Dedifferentiated amniotic fluid mesenchymal stem cell (primary cell): ENCODE measurements around the gene POLR3GL.
A peak's percentile ranks its signal among the peaks of the same experiment; 100 is the strongest.
"Not testable (repeated sequence)": the region's sequence is repeated elsewhere in the genome, so short reads cannot be mapped to it uniquely, and the experiment has no call there.

Experiments used
- DNase-seq: peaks from one replicate; pipeline ENCODE4 v3.0.0-alpha.2; 2016; ENCODE audit errors: extremely low spot score

Gene POLR3GL, protein sequence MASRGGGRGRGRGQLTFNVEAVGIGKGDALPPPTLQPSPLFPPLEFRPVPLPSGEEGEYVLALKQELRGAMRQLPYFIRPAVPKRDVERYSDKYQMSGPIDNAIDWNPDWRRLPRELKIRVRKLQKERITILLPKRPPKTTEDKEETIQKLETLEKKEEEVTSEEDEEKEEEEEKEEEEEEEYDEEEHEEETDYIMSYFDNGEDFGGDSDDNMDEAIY

DNA sequence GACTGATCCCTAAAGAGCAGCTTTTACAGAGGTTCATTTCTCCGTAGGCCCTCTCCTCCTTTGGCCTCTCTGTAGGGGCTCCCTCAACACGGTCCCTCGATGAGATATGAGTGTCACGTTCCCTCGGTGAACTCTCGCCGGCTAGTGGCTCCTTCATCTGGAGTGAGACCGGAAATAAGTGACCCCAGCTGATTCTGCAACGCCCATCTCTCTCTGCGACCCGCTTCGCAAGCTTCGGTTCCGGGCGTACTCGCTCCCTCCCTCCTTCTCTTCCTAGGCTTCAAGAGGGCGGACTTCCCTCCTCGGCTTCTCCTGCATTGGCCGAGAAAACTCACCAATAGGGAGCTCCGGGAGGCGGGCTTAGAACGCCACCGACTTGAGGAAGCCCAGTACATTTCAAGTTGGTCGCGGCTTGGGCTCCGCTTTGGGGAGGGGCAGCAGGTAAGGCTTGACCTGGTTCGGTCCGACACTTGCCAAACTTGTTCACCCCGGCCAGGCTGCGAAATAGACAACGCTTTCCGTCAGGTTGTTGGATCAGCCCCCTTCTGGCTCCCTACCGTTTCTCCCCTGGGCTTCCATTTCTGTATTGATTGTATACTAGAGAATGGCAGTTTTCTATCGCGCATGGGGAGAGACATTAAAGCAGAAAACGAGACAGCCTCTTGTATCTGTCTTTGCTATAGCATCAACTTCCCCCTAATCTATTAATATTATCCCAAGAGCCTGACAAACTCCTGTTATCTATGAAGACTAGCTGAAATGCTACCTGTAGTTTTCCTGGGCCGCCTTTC, at the start of gene POLR3GL, which contains the start of gene ANKRD34A:
POLR3GL (plus strand) TSS at position 363 of the 791 bp plus-strand sequence. CDS start 10,176 bp downstream, outside the sequence.
ANKRD34A (minus strand) TSS at position 248 of the 791 bp plus-strand sequence. CDS start 2,816 bp downstream, outside the sequence.
- DNase-seq = peak; percentile 95

DNA sequence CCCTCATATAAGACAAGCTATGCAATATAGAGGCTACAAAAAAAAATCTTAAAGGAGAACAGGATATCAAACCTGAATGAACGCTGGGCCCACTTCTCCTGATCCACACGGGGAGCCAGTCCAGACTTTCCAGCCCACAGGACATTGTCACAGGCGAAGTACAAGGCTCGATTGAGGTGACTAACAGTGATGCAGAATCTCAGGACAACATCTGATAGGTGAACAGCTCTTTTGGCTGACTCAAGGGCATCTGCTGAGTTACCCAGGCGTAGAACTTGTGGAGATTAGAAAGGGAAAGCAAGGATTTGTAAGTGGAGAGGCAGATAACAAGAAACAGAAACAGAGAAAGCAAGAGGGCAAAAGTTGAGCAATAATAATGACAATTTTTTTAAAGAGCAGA, 47.7 kb upstream of the POLR3GL start:
- no peak for DNase-seq

DNA sequence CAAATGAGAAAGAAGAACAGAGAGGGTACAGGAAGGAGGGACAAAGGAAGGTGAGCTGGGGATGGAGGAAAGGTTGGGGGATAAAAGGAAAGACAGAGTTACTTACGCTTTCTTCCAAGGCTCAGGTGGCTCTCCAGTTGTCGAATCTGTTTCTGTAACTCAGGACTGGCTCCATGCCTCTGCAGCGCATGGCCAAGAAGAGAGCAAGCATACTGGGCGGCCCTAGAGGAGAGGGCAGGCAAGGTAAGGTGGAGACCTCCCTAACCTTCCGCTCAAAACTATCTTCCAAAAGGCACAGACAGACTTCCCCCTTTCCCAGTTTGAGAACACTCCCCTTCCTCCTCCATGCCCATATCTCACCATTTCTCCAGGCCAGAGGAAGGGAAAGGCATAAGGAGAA, 46.9 kb upstream of the POLR3GL start:
- no peak for DNase-seq

DNA sequence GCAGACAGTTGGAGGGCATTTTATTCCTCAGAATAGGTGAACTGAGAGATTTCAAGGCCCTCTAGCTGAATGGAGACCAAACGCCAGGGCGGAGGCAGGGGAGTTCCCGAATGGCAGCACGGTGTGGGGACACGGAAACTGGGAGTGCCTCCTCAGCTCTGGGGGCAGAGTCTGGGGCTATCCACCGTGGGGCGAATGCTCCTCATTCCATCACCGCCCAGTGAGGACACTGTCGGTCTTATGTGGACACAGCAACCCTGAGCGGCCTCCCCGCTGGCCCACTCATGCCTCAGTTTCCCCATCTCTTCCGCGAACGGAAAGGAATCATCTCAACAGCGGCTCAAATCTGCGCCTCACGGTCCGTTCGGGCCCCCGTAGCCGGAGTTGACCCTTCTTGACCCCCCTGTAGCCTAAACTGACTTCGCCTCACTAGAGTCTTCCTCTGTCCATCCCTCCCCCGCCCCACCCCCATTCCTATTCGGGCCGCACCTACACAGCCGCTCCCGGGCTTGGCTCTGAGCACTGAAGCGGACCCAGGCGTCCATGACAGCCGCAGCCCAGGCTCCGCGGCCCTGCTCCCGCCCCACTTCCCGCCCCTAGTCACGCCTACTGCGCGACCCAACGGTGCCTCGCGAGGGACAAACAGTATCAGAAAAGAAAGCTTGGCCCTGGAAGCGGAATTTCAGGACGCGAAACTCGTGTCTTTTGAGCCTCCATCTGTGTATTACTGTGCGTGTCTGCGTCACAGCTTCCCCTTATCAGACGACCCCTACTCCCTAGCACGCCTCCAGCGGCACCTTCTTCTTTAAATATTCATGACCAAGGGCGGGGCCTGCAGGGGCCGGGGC, 46.1 kb upstream of the POLR3GL start, which contains the start of gene PEX11B:
PEX11B (minus strand) TSS at position 574 of the 848 bp plus-strand sequence; CDS start at position 545, 29 bp downstream.
- DNase-seq = peak; percentile 77

DNA sequence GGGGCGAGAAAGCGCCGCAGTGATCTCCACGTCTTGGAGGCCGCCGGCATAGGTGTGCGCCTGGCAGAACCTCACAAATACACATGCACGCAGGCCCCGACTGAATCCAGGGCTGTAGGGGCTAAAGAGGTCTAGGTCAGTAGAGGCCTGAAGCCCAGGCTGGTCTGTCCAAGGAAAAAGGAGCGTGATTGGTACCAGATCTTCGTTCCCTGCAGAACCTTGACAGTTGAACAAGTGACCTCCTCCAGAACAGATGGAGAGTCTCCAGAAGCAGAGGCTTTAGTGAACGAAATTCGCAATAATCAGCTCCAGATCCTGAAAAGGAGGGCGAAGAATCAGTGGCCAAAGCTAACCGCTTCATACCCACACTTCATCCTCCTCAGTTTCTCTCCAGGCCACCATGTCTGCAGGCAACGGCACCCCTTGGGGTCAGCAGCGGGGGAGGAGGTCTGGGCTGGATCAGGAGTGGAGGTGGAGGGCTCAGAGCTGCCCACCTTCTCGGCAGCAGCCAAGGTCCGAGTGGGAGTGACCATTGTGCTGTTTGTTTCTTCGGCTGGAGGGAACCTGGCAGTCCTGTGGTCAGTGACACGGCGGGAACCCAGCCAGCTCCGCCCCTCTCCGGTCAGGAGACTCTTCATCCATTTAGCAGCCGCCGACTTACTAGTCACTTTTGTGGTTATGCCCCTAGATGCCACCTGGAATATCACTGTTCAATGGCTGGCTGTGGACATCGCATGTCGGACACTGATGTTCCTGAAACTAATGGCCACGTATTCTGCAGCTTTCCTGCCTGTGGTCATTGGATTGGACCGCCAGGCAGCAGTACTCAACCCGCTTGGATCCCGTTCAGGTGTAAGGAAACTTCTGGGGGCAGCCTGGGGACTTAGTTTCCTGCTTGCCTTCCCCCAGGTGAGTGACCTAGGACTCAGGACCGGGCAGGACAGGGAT, 45.2 kb upstream of the POLR3GL start:
- DNase-seq = no peak

DNA sequence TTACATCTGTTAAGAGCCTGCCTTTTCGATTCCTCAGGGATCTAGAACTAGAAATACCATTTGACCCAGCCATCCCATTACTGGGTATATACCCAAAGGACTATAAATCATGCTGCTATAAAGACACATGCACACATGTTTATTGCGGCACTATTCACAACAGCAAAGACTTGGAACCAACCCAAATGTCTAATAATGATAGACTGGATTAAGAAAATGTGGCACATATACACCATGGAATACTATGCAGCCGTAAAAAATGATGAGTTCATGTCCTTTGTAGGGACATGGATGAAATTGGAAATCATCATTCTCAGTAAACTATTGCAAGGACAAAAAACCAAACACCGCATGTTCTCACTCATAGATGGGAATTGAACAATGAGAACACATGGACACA, 44.2 kb upstream of the POLR3GL start:
- not testable (repeated sequence) for DNase-seq

DNA sequence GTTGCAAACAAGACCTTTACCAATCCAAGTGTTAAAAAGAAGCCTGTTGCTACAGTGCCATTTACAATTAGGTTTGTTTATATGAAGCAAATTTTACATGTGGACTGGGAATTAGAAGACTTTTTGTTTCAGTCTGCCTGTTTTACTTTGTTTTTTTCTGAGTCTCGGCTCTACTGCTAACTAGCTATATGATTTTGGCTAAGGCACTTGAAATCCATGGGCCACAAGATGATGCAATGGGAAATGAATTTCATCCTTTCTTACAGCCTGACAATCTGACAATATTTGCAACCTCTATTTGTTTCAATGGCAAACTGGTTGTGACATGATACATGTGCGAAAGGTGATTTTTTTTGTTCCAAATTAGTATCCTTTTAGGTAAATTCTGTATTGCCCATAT, 42.2 kb upstream of the POLR3GL start:
- DNase-seq = peak; percentile 46

DNA sequence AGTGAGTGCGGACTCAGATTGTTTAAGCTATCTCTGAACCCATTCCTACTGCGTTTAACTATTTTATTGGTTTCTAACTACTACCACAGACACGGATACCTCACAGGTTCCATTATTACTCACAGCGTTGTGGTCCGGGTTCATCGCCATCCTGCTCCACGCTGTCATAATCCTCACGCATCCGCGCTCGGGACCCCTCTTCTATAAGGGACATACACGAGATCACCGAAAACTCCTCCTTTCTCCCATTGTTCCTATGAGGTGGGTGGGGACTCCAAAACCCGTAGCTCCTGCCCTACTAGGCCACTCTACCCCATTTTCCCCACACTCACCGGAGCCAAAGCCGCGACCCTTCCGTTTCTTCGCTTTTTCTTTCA, 37.8 kb upstream of the POLR3GL start:
- no peak for DNase-seq

DNA sequence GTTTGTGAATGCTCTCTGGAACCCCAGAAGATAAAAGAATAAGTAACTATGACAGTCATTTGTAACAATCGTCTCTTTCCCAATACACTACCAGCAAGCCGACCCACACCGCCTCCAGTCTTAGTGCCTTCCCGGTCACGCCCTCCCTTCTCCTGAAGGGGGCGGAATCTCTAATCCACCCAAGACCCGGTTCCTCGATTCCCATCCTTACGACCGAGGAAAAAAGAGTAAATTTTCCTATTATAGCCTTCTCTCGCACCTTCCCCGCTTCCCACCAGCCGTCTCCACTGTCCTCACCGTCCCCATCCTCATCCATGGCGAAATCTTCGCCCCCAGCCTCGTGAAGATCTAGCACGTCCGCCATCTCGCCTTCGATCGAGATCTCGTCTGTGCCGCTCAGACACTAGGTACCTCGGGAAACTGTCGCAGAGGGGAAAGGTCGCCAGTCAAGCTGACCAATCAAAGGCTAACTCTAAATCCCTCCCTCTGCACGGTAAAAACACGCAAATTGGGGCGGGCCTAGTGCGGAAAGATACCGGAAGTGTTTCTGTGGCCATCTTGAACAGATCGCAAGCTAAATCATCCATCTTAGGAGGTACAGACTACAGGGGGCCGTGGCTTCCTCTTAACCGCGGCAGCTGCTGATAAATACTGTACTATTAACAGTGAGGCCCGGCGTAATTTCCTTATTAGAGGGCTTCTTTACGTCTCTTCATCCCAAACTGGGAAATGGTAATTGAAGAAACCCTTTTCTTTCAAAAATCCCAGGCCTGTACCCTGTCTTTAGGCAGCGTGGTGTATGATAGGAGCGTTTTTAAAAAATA, 37.2 kb upstream of the POLR3GL start, which contains the start of gene RBM8A:
RBM8A (minus strand) TSS at position 422 of the 824 bp plus-strand sequence; CDS start at position 364, 58 bp downstream.
- peak; percentile 99 for DNase-seq

DNA sequence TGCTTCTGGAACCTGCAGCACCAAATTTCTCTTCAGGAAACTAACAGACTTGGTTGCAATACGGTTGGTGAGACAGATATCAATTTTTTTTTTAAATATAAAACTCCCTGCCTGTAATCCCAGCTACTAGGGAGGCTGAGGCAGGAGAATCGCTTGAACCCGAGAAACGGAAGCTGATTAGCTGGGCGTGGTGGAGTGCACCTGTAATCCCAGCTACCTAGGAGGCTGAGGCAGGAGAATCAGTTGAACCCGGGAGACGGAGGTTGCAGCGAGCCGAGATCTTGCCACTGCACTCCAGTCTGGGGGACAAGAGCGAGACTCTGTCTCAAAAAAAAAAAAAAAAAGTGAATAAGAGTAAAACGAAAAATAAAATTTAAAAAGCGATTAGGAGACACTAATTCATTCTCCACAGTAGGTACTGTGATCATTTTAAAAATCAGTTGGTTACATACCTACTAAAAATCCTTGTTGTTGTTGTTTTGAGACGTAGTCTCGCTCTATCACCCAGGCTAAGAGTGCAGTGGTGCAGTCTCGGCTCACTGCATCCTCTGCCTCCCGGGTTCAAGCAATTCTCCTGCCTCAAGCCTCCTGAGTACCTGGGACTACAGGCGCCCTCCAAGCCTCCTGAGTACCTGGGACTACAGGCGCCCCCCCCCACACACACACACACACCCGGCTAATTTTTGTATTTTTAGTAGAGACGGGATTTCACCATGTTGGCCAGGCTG, 36.4 kb upstream of the POLR3GL start:
- no peak for DNase-seq

DNA sequence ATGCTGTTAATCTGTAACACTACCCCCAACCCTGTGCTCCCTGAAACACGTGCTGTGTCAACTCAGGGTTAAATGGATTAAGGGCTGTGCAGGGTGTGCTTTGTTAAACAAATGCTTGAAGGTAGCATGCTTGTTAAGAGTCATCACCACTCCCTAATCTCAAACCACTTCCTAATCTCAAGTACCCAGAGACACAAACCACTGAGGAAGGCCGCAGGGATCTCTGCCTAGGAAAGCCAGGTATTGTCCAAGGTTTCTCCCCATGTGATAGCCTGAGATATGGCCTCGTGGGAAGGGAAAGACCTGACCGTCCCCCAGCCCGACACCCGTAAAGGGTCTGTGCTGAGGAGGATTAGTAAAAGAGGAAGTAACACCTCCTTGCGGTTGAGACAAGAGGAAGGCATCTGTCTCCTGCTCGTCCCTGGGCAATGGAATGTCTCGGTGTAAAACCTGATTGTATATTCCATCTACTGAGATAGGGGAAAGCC, 31.9 kb upstream of the POLR3GL start:
- not testable (repeated sequence) for DNase-seq

DNA sequence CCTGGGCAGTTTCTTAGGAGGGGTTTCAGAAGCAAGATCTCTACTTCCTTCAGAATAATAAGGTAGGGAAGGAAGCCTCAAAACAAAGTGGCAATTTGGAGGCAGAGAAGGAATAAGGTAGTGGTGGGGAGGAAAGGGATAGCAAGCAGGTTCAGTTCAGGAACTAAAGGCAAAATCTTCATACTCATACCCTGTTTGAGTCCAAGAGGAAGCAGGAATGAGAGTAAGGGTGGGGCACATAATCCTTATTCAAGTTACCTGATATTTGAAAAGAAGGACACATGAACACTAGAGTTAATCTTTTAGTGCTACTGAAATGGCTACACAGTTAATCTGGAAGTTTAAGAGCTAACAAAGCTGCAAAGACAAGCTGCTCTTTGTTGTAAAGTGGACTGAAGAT, 28.8 kb upstream of the POLR3GL start:
- DNase-seq = no peak

DNA sequence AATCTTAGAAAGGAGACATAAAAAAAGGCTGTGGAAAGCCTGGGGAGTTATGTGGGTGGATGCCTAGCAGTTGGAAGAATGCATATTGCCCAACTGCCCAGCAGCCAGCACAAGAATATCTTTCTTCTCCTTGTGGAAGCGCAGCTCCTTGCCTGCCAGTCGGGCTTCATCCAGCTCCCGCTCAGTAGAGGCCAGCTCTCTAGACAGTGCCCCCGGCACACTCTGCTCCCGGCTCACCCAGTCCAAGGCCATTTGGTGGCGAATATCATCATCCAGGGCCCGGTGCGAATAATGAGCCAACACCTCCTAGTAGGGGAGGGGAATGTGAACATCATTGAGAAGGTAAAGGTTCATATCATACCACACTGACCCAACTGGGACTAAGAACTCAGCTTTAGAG, 28.2 kb upstream of the POLR3GL start:
- no peak for DNase-seq

DNA sequence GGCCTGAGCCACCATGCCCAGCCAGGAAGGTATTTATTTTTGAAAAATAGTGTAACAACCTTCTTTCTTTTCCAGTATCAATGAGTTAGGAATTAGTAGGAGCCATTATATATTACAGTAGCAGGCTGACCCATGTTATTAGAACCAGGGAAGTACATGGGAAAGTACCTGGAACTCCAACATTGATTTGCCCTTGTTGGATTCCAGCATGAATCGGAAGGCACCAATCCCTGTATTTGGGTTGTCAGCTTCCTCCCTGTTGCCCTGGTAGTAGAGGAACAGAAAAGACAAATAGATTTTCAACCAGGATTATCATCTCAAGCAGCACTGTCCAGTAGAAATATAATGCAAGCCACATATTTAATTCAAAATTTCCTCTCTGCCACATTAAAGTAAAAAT, 27.1 kb upstream of the POLR3GL start:
- DNase-seq = no peak

DNA sequence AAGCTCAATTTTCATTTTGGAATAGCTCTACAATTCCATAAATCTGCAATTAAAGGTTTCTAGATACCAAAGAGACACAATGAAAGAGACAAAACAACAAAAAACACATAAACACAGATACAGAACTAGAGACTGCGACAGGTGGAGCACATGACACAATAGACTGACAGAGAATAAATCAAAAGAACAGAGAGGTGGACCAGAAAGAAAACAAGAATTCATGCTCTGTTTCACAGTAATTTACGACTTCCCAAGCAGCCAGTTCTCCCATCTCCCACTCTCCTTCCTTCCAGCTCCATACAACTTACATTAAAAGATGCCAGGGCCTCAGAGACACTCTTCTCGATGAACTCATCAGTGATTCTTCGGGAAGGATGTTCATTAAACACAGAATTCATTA, 22.1 kb upstream of the POLR3GL start:
- DNase-seq = no peak

DNA sequence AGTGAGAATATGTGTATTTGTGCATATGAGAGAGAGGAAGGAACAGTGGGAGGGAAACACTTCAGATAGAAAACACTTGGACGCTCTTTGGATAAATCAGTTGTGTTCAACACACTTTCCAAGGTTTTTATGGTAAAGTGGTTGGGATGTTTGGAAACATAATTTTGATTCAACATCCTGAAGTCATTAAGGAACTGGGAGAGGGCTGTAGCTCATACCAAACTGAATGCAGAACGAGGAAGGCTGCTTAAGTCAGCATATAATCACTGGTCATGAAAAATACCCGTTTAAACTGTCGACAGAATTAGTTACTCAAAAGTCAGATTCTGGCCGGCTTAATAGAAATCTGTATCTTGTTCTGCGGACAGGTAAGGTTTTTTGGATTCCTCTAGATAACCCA, 21.6 kb upstream of the POLR3GL start:
- no peak for DNase-seq

DNA sequence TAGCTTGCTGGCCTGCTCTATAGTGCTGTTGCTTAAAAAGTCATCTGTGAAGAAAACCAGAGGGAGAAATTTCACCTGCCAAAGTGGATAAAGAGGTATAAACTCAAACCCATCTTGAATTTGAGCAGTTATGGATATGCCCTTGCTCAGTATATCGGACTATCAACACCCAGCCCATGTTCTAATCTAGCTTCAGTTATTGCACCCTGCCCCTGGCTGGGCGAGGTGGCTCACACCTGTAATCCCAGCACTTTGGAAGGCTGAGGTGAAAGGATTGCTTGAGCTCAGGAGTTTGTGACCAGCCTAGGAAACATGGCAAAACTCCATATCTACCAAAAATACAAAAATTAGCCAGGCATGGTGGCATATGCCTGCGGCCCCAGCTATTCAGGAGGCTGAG, 20.0 kb upstream of the POLR3GL start:
- DNase-seq = no peak

DNA sequence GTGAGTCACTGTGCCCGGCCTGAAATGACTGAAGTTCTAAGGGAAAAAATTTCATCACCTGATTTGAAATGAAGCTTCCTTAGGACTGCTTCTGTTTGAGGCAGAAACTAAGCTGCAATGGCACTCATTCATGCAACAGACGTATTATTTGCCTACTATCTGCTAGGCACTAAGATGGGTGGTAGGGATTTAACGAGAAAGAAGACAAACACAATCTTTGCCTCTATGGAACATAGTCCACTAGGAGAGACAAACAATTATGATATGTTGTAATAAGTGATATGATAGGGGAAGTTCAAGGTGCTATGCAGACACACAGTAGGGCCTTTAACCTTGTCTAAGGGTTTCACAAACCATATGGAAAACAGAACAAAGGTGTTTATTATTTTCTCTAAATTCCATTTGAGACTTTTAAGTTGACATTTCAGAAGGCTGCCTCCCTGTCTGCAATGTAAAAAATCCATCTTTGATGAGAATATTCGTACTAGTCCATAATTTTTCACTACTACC, 18.0 kb upstream of the POLR3GL start:
- DNase-seq = no peak

DNA sequence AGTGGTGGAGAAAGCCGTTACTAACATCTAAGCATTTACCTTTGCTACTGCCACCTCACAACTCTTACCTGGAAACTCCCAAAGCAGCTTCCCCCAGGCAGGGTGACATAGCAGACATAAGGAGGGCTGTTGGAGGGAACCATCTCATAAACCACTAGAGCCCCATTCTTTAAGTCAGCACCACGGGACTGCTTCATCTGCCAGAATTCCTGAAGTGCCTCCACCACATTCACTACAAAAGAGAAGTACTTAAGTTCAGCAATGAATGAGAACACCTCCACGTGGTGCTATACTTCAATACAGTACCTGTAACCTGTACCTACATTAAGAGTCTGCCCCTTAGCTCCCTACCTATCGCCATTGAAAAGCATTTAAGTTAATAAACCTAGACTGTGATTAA, 16.9 kb upstream of the POLR3GL start:
- no peak for DNase-seq
